Posterior cingulate gyrus (tissue), 11 donors: ENCODE data around the gene DHX40.
"Not testable (repeated sequence)": the region's sequence is repeated elsewhere in the genome, so short reads cannot be mapped to it uniquely, and the experiment has no call there.

Source experiments
- DNase-seq, 10 donors: peaks; one replicate each; pipeline versions ENCODE4 v3.0.0 to v3.0.0-alpha.2; 2020 to 2021; ENCODE audit warnings: mixed read lengths in 3 of 10
- intact Hi-C: fragments of 100-400 bp; cut with DNase I; formaldehyde crosslinking; loops from one replicate; pipeline ENCODE4 v1.15.1; 2023

Gene DHX40

GRCh38 chr17:59565171-59565958 lies at the start of gene DHX40:
TSS of gene DHX40 (plus strand) at chr17:59565610. CDS start at chr17:59565672, 62 bp downstream.
- DNase-seq = peak; percentile 87 to 99 (median 94)
- intact Hi-C loops = loop anchor here (5.0 kb wide), 1 partner anchor 52 kb away; the partner anchor contains the start of gene CLTC

DNA sequence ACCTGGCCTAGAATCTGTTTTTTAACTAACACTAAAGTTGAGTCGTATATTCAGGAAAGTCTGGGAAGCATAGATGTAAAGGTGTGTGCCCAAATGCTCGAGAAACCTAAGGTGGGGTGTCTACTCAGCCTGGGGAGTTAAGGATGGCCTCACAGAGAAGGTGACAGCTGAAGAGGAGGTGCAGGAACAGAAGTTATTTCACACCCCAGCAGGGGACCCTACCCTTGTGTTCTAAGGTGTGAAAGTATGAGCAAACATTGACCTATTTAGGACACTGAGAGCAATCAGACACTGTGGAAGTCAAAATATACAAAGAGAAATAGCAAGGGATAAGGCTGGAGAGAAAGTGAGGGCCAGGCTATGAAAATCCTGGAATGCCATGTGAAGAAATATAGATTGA lies 49.0 kb upstream of the DHX40 start:
- intact Hi-C loops = no loop called here

DNA sequence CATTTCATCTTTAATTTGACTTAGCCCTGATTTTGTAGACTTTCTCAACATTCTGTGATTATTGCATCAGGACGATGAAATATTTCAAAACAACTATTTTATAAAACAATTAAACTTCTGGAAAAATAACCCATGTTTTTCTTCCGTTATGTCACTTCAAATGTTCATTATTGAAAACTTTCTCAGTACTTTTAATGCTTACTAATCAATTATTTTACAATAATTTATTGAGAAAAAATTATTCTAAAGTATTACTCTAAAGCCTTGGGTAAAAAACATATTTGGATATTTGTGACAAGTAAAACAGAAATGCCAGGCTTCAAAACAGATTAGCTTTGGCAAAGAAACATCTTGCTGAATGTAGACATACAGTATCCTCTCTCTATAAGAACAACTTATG lies 46.3 kb upstream of the DHX40 start:
- intact Hi-C loops = no loop called here
- DNase-seq = no peak

More for the DNA sequence above, 49.0 kb upstream of the DHX40 start:
- no peak for DNase-seq

DNA sequence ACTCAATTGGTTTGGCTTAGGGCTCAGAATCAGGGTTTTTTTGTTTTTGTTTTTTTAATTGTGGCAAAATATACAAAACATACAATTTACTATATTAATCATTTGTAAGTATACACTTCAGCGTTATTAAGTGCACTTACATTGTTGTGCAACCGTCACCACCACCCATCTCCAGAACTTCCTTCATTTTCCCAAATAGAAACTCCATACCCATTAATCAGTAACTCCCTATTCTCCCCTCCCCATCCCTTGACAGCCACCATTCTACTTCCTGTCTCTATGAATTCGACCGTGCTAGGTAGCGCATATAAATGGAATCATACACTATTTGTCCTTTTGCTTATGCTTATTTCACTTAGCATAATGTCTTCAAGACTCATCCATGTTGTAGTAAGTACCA lies 45.2 kb upstream of the DHX40 start:
- DNase-seq = no peak
- intact Hi-C loops = no loop called here

- intact Hi-C loops = no loop called here
- DNase-seq = peak in 4 of 10 donors; percentile 48 to 57 (median 52)
Measured at GRCh38 chr17:59521465-59522126, 43.8 kb upstream of the DHX40 start.

DNA sequence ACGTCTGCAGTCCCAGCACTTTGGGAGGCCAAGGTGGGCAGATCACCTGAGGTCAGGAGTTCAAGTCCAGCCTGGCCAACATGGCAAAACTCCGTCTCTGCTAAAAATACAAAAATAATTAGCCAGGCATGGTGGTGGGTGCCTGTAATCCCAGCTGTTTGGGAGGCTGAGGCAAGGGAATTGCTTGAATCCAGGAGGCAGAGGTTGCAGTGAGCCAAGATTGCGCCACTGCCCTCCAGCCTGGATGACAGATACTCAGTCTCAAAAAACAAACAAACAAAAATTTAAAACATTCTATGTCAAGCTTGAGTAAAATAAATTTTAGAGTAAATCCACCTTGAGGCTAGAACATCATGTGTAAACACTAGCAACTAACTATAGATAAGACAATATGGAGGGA lies 40.5 kb upstream of the DHX40 start:
- intact Hi-C loops, DNase-seq: not testable (repeated sequence)

DNA sequence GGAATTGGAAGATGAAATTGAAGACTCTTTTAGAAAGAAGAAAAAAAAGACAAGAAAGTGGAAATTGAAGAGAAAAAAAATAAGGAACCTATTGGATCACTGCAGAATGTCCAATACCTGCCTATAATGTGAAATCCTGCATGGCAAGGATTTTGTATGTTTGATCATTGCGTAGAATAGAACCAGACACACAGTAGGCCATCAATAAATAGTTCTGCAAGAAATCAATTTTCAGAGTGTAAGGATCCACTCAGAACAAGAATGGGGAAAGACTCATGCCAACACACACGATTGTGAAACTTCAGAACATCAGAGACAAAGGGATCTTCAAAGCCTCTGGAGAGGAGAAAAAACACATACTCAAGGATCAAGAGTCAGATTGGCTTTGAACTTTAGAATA lies 39.7 kb upstream of the DHX40 start:
- intact Hi-C loops = no loop called here
- DNase-seq = no peak

DNA sequence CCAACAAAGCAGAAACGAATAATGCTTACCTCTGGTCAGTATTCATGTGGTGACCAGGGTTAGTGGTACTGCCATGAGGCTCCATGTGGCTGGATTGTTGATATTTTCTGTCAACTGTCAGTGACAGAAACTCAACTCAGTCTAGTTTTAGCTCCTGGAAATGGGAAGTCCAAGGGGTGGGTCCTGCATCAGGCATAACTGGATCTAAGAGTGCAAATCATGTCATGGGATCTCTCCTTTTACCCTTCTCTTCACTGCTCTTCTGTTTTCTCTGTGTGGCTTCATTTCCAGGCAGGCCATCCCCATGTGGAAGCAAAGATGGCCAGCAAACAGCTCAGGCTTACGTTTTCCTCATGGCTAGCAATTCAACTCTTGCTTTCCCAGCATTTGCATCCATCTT lies 39.0 kb upstream of the DHX40 start:
- intact Hi-C loops = no loop called here
- no peak for DNase-seq

DNA sequence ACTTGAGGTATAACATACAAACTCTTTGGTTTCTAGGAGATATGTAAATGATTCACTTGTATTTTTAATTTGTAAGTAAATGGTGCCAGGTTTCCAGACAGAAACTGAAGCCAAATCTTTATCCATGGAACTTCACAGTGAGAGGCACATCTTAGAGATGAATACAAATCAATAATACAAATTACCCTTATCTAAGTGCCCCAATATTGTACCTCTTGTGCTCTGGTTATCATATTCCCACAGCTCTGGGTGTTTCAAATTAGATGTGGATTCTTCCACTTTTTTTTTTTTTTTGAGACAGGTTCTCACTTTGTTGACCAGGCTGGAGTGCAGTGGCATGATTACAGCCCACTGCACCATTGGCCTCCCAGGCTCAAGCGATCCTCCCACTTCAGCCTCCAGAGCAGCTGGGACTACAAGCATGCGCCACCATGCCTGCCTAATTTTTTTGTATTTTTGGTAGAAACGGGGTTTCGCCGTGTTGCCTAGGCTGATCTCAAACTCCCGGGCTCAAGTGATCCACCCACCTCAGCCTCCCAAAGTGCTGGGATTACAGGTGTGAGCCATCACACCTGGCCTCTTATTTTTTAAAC lies 38.0 kb upstream of the DHX40 start:
- intact Hi-C loops = no loop called here
- DNase-seq = peak in 1 of 10 donors; percentile 72

DNA sequence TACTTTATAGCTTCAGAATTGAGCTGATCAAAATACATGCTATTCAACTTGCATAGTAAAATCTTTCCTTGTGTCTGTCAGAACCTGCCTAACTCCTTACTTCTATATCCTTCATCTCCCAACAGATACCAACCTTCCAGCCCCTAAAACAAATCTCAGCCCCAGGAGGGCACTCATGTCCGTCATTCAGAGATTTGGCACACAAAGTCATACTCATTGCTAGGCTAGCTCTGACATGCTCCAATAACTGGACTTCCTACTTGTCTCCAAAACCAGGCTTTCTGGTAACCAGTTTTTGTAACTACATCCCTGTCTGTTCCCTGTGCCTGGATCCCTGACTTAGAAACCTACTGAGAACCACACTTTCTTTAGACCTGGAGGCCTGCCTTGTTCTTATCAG lies 37.5 kb upstream of the DHX40 start:
- intact Hi-C loops = no loop called here
- DNase-seq = no peak

DNA sequence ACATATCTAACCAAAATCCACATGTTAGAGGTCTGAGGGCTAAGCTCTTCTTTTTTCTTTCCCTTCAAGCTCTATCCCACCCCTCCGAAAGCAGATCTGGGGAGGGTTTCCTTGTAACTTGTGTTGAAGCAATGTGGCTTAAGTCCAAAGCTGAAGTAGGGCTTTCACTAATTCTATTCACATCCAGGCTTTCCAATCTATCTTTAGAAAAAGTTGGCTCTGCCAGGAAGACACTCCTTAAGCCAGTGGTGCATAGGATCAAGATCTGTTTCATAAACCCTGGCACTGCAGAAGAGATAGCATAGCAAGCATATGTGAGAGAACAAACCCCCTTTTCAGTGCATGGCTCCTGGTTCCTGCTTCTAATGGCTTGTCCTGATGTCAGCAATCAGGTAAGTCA lies 34.9 kb upstream of the DHX40 start:
- intact Hi-C loops = no loop called here
- DNase-seq = no peak

GRCh38 chr17:59533694-59534093 lies 31.7 kb upstream of the DHX40 start:
- intact Hi-C loops = no loop called here
- no peak for DNase-seq

DNA sequence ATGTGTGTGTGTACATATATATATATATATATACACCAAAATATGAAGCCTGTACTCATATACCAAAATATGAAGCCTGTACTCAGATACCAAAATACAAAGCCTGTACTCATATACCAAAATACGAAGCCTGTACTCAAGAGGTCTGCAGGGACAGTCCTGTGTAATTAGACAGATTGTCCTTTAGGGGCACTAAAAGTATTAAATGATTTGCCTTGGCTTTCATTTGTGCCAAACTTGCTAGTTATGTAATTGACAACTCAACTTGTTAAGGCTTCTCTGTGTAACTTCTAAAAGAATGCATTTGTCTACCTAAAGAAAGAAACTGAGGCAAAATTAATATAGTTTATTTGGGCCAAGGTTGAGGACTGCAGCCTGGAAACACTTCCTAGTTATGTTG lies 30.8 kb upstream of the DHX40 start:
- intact Hi-C loops = no loop called here
- no peak for DNase-seq

DNA sequence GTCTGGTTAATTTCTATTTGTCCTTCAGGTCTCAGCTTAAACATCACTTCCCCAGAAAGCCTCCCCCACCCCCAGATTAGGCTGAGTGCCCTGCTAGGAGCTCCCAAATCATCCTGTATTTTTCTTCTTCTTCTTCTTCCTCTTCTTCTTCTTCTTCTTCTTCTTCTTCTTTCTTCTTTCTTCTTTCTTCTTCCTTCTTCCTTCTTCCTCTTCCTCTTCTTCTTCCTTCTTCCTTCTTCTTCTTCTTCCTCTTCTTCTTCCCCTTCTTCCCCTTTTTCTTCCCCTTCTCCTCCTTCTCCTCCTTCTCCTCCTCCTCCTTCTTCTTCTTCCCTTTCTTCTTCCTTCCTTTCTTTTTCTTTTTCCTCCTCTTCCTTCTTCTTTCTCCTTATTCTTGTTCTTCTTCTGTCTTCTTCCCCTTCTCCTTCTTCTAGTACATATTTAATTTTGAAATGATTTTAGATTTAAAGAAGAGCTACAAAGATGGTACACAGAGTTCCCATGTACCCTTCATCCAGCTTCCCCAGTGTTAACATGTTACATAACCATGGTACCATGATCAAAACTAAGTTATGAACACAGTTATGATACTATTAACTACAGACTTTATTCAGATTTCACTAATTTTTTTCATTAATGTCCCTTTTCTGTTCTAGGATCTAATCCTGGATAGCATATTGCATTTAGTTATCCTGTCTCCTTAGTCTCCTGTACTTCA lies 27.1 kb upstream of the DHX40 start:
- DNase-seq = no peak
- intact Hi-C loops = no loop called here

- DNase-seq = peak in 1 of 10 donors; percentile 61
- intact Hi-C loops = no loop called here
Measured at GRCh38 chr17:59542960-59543635, 22.3 kb upstream of the DHX40 start.

GRCh38 chr17:59545942-59546341 lies 19.5 kb upstream of the DHX40 start:
- intact Hi-C loops = no loop called here
- no peak for DNase-seq

GRCh38 chr17:59547131-59547915 lies 18.1 kb upstream of the DHX40 start:
- DNase-seq = no peak
- intact Hi-C loops = no loop called here

GRCh38 chr17:59548985-59549384 lies 16.4 kb upstream of the DHX40 start:
- intact Hi-C loops = not testable (repeated sequence)
- peak in 1 of 10 donors; percentile 59 for DNase-seq

DNA sequence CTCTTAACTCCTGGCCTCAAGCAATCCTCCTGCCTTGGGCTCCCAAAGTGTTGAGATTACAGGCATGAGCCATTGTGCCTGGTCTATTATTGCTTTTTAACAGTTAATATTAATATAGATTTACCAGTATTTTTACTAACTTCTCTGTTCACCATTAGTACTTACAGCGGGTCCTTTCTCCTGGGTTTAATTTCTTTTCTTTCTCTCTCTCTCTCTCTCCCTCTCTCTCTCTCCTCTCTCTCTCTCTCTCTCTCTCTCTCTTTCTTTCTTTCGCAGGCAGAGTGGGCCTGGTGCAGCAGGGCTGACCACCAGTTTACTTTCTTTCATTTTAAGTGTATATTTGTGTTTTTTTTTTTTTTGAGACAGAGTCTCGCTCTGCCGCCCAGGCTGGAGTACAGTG lies 14.7 kb upstream of the DHX40 start:
- DNase-seq = no peak
- intact Hi-C loops = no loop called here

GRCh38 chr17:59558039-59558438 lies 7.4 kb upstream of the DHX40 start:
- intact Hi-C loops = loop anchor here (2.0 kb wide), 1 partner anchor 247 kb away; no protein-coding TSS in a partner anchor
- DNase-seq = no peak
